Ovary (tissue), 10 donors: ENCODE results near the gene IST1. TPM values are rescaled to one million over a fixed set of nuclear protein-coding genes. Genes with fewer than 3 reads are reported as not detected.

Experiments used
- DNase-seq, 5 donors: peaks; one replicate each; pipeline ENCODE4 v3.0.0-alpha.2; 2019 to 2020
- H3K27ac ChIP-seq, 2 donors: fragments of 200-600 bp; one replicate each; pipeline versions ENCODE4 v1.5.1 to v1.8.0; 2019 to 2022
- H3K27me3 ChIP-seq: fragments of 200-600 bp; one replicate; pipeline ENCODE4 v1.8.0; 2022
- H3K36me3 ChIP-seq: fragments of 200-600 bp; sonication (generic); one replicate; pipeline ENCODE4 v1.5.1; 2019
- H3K4me1 ChIP-seq: one replicate; pipeline ENCODE4 v1.8.1; 2013; ENCODE audit warnings: mild to moderate bottlenecking, moderate library complexity; ENCODE audit not compliant: insufficient read depth
- H3K4me3 ChIP-seq: fragments of 200-600 bp; sonication (generic); one replicate; pipeline ENCODE4 v1.5.1; 2017
- H3K9me3 ChIP-seq, 2 donors: fragments of 200-600 bp in 1 of 2; sonication (generic) in 1 of 2; one replicate each; pipeline versions ENCODE4 v1.5.1 to v1.8.1; 2013 to 2019; ENCODE audit warnings: mild to moderate bottlenecking in 1 of 2, moderate library complexity in 1 of 2
- CTCF ChIP-seq, 3 donors: fragments of 450-650 bp in 2 of 3; fragments of 200-600 bp in 1 of 3; IDR thresholded peaks; one replicate each; pipeline versions ENCODE4 v1.5.1 to v1.8.0; 2016 to 2022; ENCODE audit warnings: antibody characterized with exemption in 3 of 3, mild to moderate bottlenecking in 1 of 3
- EP300 ChIP-seq: sonication (generic); formaldehyde crosslinking; IDR thresholded peaks from one replicate; pipeline ENCODE4 v1.6.1; 2017; ENCODE audit warnings: antibody characterized with exemption
- POLR2A ChIP-seq: fragments of 450-650 bp; IDR thresholded peaks from one replicate; pipeline ENCODE4 v1.6.1; 2017; ENCODE audit warnings: antibody characterized with exemption, mild to moderate bottlenecking, moderate library complexity
- WGBS, 3 donors: extraction: QIAGEN DNeasy Blood & Tissue Kit in 1 of 3; methylation state at CpG; one replicate each; pipeline versions ENCODE4 v1.1.5 to v1.1.7; 2013 to 2017; 5-methylcytosine and 5-hydroxymethylcytosine counted together
- intact Hi-C, 4 donors: fragments of 100-400 bp; cut with DNase I; formaldehyde crosslinking; loops; one replicate each; pipeline versions ENCODE4 v1.11.0 to v1.15.1; 2022 to 2023
- long read RNA-seq, 3 donors: library from polyadenylated mRNA in 2 of 3; unstranded in 2 of 3; transcript quantifications; one replicate each; pipeline ENCODE4 v2.0.0 and lab custom pipeline, GENCODE V29; 2021 to 2026
- polyA plus RNA-seq, 2 donors: library from polyadenylated mRNA; stranded (reverse); fragments of 200-250 nt in 1 of 2; fragments of 350-450 nt in 1 of 2; fragmentation: Illumina TruSeq in 1 of 2; extraction: RNeasy Lipid Tissue Mini Kit (QIAGEN cat#74804) in 1 of 2; gene quantifications; one replicate each; pipeline ENCODE4 v1.2.3, GENCODE V29; 2013 to 2014
- total RNA-seq, 7 donors: library from RNA; depleted of rRNA in 2 of 7; stranded (reverse); fragments of >200 nt in 2 of 7; fragmentation: NEBNext Ultra II Directional in 3 of 7; extraction: Animal tissue kit (Norgen Biotek cat#: 25700) in 3 of 7; gene quantifications; one replicate each; pipeline versions ENCODE4 v1.1.0 to v1.2.4, GENCODE V29; 2016 to 2023
- donor health status: DM: no; HTN: no; CAD: no; lungs with moderate emphysema.
- donor health status: DM: no; HTN: no; CAD: no.
- donor health status: Bipolar disorder and iron deficiency.
- donor health status: DM: yes; HTN: yes; CAD: no.
- donor health status: DM: no; HTN: no; CAD: no.
- donor health status: DM: yes; HTN: yes; CAD: no.

IST1 gene
- 100 to 1,000 TPM; 140 to 200 (median 169) TPM for total RNA-seq
- polyA plus RNA-seq = 100 to 1,000 TPM; 119 to 324 TPM
- long read RNA-seq, donor 1, full-length matches to known transcripts = 401 of 523 reads
- long read RNA-seq, donor 1, partial matches to known transcripts = 36 of 523 reads
- long read RNA-seq, donor 1, other reads (novel, unspliced or antisense) = 86 of 523 reads
- long read RNA-seq, donor 2, full-length matches to known transcripts = 55 of 77 reads
- long read RNA-seq, donor 2, partial matches to known transcripts = 17 of 77 reads
- long read RNA-seq, donor 2, other reads (novel, unspliced or antisense) = 5 of 77 reads
- long read RNA-seq, donor 3, full-length matches to known transcripts = 151 of 264 reads
- long read RNA-seq, donor 3, partial matches to known transcripts = 7 of 264 reads
- long read RNA-seq, donor 3, other reads (novel, unspliced or antisense) = 106 of 264 reads

GRCh38 chr16:71894921-71895678 lies at the start of gene IST1:
Gene IST1, plus strand, starts transcription at chr16:71895531. Its CDS starts 20,110 bp downstream, at chr16:71915641.
- WGBS, 3 donors = 0% methylated on average over 47 to 67 of the region's 67 CpGs

GRCh38 chr16:71845639-71846430 lies 49.5 kb upstream of the IST1 start, which contains the start of gene ATXN1L:
Gene ATXN1L, plus strand, starts transcription at chr16:71845976. Its CDS starts 3,765 bp downstream, at chr16:71849741.
- H3K36me3 ChIP-seq = no peaks in the 10 kb centered on the region
- H3K27me3 ChIP-seq = no peaks in the 10 kb centered on the region
- WGBS, 3 donors = 0 to 1% (median 1%) methylated on average over 54 to 62 of the region's 62 CpGs
- peaks cover 2% of the 10 kb centered on the region for H3K4me1 ChIP-seq
- H3K4me3 ChIP-seq = peak within 1 kb of the TSS; percentile 83
- intact Hi-C loops = no loop called here
- TF ChIP-seq CTCF (IDR thresholded peaks at IDR 0.05) = peak in 2 of 3 donors; percentile 9 to 27
- no peak for TF ChIP-seq EP300
- TF ChIP-seq POLR2A = peak; percentile 88
- no peaks in the 10 kb centered on the region for H3K9me3 ChIP-seq
- peak; percentile 88 to 95 (median 91) for DNase-seq
- peak within 1 kb of the TSS; percentile 63 to 67 for H3K27ac ChIP-seq

More at GRCh38 chr16:71894921-71895678, at the start of gene IST1:
- Histone ChIP-seq H3K36me3 (no peaks in the 10 kb centered on the region), H3K4me1 (peaks cover 11% of the 10 kb centered on the region), H3K4me3 (peak within 1 kb of the TSS; percentile 72), H3K9me3 (no peaks in the 10 kb centered on the region), H3K27ac (peak within 1 kb of the TSS; percentile 78 to 84), H3K27me3 (no peaks in the 10 kb centered on the region)
- DNase-seq = peak; percentile 98 to 99 (median 98)
- intact Hi-C loops = no loop called here
- TF ChIP-seq EP300 (peak; percentile 65), CTCF (IDR thresholded peaks at IDR 0.05) (peak in 1 of 3 donors; percentile 16), POLR2A (peak; percentile 87)

- peak in 2 of 5 donors; percentile 35 to 44 for DNase-seq
- 0 to 1% (median 1%) methylated on average over 20 of the region's 20 CpGs for WGBS, 3 donors
- H3K4me3 ChIP-seq = peak overlapping the region; percentile 83
- H3K27me3 ChIP-seq = no peaks in the 10 kb centered on the region
- H3K36me3 ChIP-seq = no peaks in the 10 kb centered on the region
- intact Hi-C loops = no loop called here
- H3K27ac ChIP-seq = peak overlapping the region in 1 of 2 donors; percentile 63
- H3K9me3 ChIP-seq = no peaks in the 10 kb centered on the region
- H3K4me1 ChIP-seq = peaks cover 2% of the 10 kb centered on the region
- TF ChIP-seq CTCF (IDR thresholded peaks at IDR 0.05) (no peak), EP300 (no peak), POLR2A (no peak)
Measured at GRCh38 chr16:71846431-71846830, 48.9 kb upstream of the IST1 start.

- TF ChIP-seq EP300 (no peak), POLR2A (no peak), CTCF (IDR thresholded peaks at IDR 0.05) (no peak)
- peaks cover 2% of the 10 kb centered on the region for H3K4me1 ChIP-seq
- 54 to 62% (median 55%) methylated on average over 3 of the region's 3 CpGs for WGBS, 3 donors
- no peak overlapping the region for H3K27ac ChIP-seq
- intact Hi-C loops = no loop called here
- no peaks in the 10 kb centered on the region for H3K9me3 ChIP-seq
- H3K36me3 ChIP-seq = no peaks in the 10 kb centered on the region
- no peak overlapping the region for H3K4me3 ChIP-seq
- DNase-seq = no peak
- no peaks in the 10 kb centered on the region for H3K27me3 ChIP-seq
Measured at GRCh38 chr16:71847096-71847495, 48.2 kb upstream of the IST1 start.
